ENCODE results near the gene CEP57. TPM values are rescaled to one million over a fixed set of nuclear protein-coding genes. Genes with fewer than 3 reads are reported as not detected.

Gene CEP57
- polyA plus RNA-seq (2013): 98.2 TPM

DNA sequence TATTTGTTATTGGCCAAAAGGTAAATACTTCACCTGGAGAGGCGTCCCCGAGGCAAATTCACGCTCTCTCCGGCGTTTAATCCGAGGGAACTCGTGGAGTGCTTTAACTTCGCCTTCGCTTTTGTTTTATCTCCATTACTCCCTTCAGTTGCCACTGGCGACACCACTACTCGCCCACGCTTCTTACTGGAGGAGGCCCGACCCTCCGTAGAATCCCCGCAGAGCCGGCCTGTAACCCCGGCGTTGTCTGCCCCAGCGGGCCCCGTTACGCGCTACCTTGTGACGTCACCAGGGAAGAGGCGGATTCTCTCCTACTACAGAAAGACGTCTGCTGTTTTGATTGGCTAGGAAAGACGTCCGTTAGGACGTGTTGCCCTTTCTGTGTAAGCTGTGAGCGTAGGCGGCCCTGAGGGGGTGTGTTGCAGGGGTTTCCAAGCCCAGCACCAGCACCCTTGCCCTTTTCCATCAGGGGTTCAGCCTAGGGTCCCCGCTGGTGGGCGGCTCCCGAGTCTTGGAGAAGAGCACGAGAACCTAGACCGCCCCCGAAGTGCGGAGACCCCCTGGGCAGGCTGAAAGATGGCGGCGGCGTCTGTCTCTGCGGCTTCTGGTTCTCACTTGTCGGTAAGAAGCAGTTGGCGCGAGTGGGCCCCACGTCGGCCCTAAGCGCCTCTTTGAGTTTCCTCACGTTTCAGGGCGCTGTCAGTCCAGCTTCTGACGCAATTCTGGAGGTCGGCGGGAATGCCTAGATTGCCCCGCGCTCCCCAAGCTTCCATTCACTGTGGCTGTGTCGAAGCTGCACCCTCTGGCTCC lies at the start of gene CEP57:
TSS of gene CEP57 (plus strand) at position 376 of the 810 bp plus-strand sequence. CDS start at position 577, 201 bp downstream.
- peak; percentile 97 to 98 (median 98) for DNase-seq
- POLR2A ChIA-PET: interaction anchor here (0.9 to 1.7 kb wide), 2 partner anchors 640 to 864 kb away, joined by 4 to 5 read pairs; no protein-coding TSS in a partner anchor
- Histone ChIP-seq H3K4me1 (ENCODE audit: control extremely low read depth in 1 of 4, control insufficient read depth in 4 of 4, insufficient read depth in 4 of 4, low read length in 3 of 4) (peaks cover 15 to 30% (median 22%) of the 10 kb centered on the region in 4 experiments), H3K4me3 (ENCODE audit: control insufficient read depth in 1 of 7, extremely low read depth in 1 of 7, insufficient read depth in 4 of 7, low read depth in 2 of 7, low read length in 6 of 7) (peak within 1 kb of the TSS; percentile 80 to 98 (median 93)), H3K9me3 (ENCODE audit: control extremely low read depth in 1 of 5, control insufficient read depth in 4 of 5, insufficient read depth in 2 of 5, low read depth in 1 of 5, low read length in 4 of 5) (no peaks in the 10 kb centered on the region), H3K27me3 (replicated peaks in 2 of 5; ENCODE audit: control insufficient read depth in 4 of 5, insufficient read depth in 5 of 5, low read length in 4 of 5) (no peaks in the 10 kb centered on the region), H3K36me3 (ENCODE audit: control insufficient read depth in 4 of 4, insufficient read depth in 4 of 4, low read length in 3 of 4) (peaks cover under 1 to 15% (median 7%) of the 10 kb centered on the region in 4 experiments), H3K27ac (ENCODE audit: insufficient read depth in 1 of 2, low read depth in 1 of 2, low read length in 2 of 2, poor library complexity in 1 of 2, severe bottlenecking in 2 of 2) (peak within 1 kb of the TSS; percentile 99 to 100)
- WGBS (ENCODE audit: insufficient coverage): under 1% methylated on average over 54 of the region's 55 CpGs
- CTCF ChIA-PET: interaction anchor here (1.1 to 3.4 kb wide), 6 partner anchors 9 to 640 kb away, joined by 3 to 21 read pairs (median 4); no protein-coding TSS in a partner anchor

DNA sequence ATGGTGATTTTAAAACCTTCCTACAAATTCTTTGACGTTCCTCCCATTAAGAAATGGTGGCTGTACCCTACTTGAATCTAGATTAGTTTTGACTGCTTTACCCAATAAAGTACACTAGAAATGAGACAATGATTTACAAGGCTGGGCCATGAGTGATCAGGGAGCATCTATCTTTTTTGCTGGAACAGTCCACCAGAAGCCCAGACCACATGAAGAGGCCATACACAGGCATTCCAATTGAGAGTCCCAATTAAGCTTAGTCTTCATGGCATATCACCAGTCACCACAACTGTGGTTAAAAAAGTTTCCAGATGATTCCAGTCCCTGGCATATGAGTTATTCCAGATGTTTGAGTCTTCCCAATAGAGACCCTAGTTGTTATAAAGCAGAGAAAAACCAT lies 40.2 kb upstream of the CEP57 start:
- no peaks in the 10 kb centered on the region for H3K36me3 ChIP-seq (ENCODE audit: control insufficient read depth in 4 of 4, insufficient read depth in 4 of 4, low read length in 3 of 4)
- no peak for DNase-seq
- H3K27me3 ChIP-seq (replicated peaks in 2 of 5; ENCODE audit: control insufficient read depth in 4 of 5, insufficient read depth in 5 of 5, low read length in 4 of 5): no peaks in the 10 kb centered on the region
- H3K4me3 ChIP-seq (ENCODE audit: control insufficient read depth in 1 of 7, extremely low read depth in 1 of 7, insufficient read depth in 4 of 7, low read depth in 2 of 7, low read length in 6 of 7): no peak overlapping the region
- H3K9me3 ChIP-seq (ENCODE audit: control extremely low read depth in 1 of 5, control insufficient read depth in 4 of 5, insufficient read depth in 2 of 5, low read depth in 1 of 5, low read length in 4 of 5): peaks cover 0 to 4% (median 0%) of the 10 kb centered on the region in 5 experiments
- H3K27ac ChIP-seq (ENCODE audit: insufficient read depth in 1 of 2, low read depth in 1 of 2, low read length in 2 of 2, poor library complexity in 1 of 2, severe bottlenecking in 2 of 2): no peak overlapping the region
- no CpG with 5 or more reads among the region's 1 CpG for WGBS (ENCODE audit: insufficient coverage)
- ChIA-PET CTCF (interaction anchor here (0.8 to 1.2 kb wide), 2 partner anchors 13 to 14 kb away, joined by 3 read pairs; no protein-coding TSS in a partner anchor), POLR2A (no interaction called here)
- no peaks in the 10 kb centered on the region for H3K4me1 ChIP-seq (ENCODE audit: control extremely low read depth in 1 of 4, control insufficient read depth in 4 of 4, insufficient read depth in 4 of 4, low read length in 3 of 4)

DNA sequence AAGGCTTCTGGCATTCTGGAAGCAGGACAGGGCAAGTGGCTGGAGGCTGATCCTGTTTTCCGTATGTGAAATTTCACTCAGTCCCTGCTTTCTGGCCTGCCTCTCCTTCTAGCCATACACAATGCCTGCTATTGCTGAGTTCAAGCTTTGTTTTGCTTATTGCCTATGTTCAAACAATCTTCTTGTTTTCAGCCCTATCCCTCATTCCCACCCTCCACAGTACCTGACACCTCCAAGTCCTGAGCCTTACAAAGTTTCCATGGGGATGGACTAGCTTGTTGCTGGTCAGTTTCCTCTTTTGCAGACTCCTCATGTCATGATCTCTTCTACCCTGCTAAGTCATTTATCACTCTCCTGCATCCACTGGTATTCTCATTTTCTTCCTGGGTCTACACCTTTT lies 38.8 kb upstream of the CEP57 start:
- CTCF ChIA-PET: interaction anchor here (1.1 to 2.0 kb wide), 2 partner anchors 13 to 15 kb away, joined by 3 to 5 read pairs; no protein-coding TSS in a partner anchor
- no peak for DNase-seq
- Histone ChIP-seq H3K27ac (ENCODE audit: insufficient read depth in 1 of 2, low read depth in 1 of 2, low read length in 2 of 2, poor library complexity in 1 of 2, severe bottlenecking in 2 of 2) (no peak overlapping the region), H3K4me3 (ENCODE audit: control insufficient read depth in 1 of 7, extremely low read depth in 1 of 7, insufficient read depth in 4 of 7, low read depth in 2 of 7, low read length in 6 of 7) (no peak overlapping the region), H3K27me3 (replicated peaks in 2 of 5; ENCODE audit: control insufficient read depth in 4 of 5, insufficient read depth in 5 of 5, low read length in 4 of 5) (no peaks in the 10 kb centered on the region), H3K36me3 (ENCODE audit: control insufficient read depth in 4 of 4, insufficient read depth in 4 of 4, low read length in 3 of 4) (no peaks in the 10 kb centered on the region), H3K9me3 (ENCODE audit: control extremely low read depth in 1 of 5, control insufficient read depth in 4 of 5, insufficient read depth in 2 of 5, low read depth in 1 of 5, low read length in 4 of 5) (no peaks in the 10 kb centered on the region), H3K4me1 (ENCODE audit: control extremely low read depth in 1 of 4, control insufficient read depth in 4 of 4, insufficient read depth in 4 of 4, low read length in 3 of 4) (no peaks in the 10 kb centered on the region)
- WGBS (ENCODE audit: insufficient coverage): 100% methylated on average over 1 of the region's 1 CpG
- POLR2A ChIA-PET: no interaction called here

DNA sequence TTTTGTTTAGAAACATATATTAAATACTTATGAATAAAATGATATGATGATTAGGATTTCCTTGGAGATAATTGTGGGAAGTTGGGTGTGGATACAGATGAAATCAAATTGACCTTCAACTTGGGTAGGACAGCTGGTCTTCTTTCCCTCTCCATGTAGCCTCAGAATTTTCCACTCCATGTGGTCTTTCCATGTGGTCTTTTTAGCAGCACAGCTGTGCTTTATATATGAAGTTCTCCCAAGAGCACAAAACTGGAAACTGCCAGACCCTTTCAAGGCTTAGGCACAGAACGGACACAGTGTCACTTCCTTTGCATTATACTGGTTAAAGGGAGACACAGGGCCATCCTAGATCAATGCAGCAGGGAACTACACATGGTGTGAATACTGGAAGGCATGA lies 29.4 kb upstream of the CEP57 start:
- 100% methylated on average over 1 of the region's 1 CpG for WGBS (ENCODE audit: insufficient coverage)
- no peaks in the 10 kb centered on the region for H3K27me3 ChIP-seq (replicated peaks in 2 of 5; ENCODE audit: control insufficient read depth in 4 of 5, insufficient read depth in 5 of 5, low read length in 4 of 5)
- no peaks in the 10 kb centered on the region for H3K9me3 ChIP-seq (ENCODE audit: control extremely low read depth in 1 of 5, control insufficient read depth in 4 of 5, insufficient read depth in 2 of 5, low read depth in 1 of 5, low read length in 4 of 5)
- no peak for DNase-seq
- H3K4me1 ChIP-seq (ENCODE audit: control extremely low read depth in 1 of 4, control insufficient read depth in 4 of 4, insufficient read depth in 4 of 4, low read length in 3 of 4): peaks cover 4 to 13% (median 6%) of the 10 kb centered on the region in 4 experiments
- POLR2A ChIA-PET: no interaction called here
- H3K4me3 ChIP-seq (ENCODE audit: control insufficient read depth in 1 of 7, extremely low read depth in 1 of 7, insufficient read depth in 4 of 7, low read depth in 2 of 7, low read length in 6 of 7): no peak overlapping the region
- CTCF ChIA-PET: interaction anchor here (0.6 to 17.8 kb wide), 7 partner anchors 20 to 602 kb away, joined by 3 to 277 read pairs (median 4); no protein-coding TSS in a partner anchor
- H3K36me3 ChIP-seq (ENCODE audit: control insufficient read depth in 4 of 4, insufficient read depth in 4 of 4, low read length in 3 of 4): no peaks in the 10 kb centered on the region
- no peak overlapping the region for H3K27ac ChIP-seq (ENCODE audit: insufficient read depth in 1 of 2, low read depth in 1 of 2, low read length in 2 of 2, poor library complexity in 1 of 2, severe bottlenecking in 2 of 2)

DNA sequence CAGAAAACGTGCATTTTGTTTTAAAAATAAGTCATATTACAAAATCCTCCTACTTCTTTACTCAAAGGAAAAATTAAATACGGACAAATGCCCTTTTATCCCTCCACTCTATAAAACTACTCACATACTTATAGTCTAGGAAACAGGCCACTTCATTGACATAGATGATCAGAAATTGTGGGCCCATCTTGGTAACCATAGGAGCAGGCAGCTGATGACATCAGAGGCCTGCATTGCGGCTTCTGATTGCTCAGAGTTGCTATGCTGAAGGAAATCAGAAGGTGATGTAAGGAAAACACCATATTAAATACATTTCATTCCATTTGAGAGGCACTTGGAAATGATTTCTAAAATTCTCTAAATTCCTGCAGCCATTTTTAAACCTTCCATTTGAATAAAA lies 27.8 kb upstream of the CEP57 start:
- Histone ChIP-seq H3K36me3 (ENCODE audit: control insufficient read depth in 4 of 4, insufficient read depth in 4 of 4, low read length in 3 of 4) (no peaks in the 10 kb centered on the region), H3K27me3 (replicated peaks in 2 of 5; ENCODE audit: control insufficient read depth in 4 of 5, insufficient read depth in 5 of 5, low read length in 4 of 5) (no peaks in the 10 kb centered on the region), H3K4me1 (ENCODE audit: control extremely low read depth in 1 of 4, control insufficient read depth in 4 of 4, insufficient read depth in 4 of 4, low read length in 3 of 4) (peaks cover 4 to 16% (median 9%) of the 10 kb centered on the region in 4 experiments), H3K4me3 (ENCODE audit: control insufficient read depth in 1 of 7, extremely low read depth in 1 of 7, insufficient read depth in 4 of 7, low read depth in 2 of 7, low read length in 6 of 7) (no peak overlapping the region), H3K9me3 (ENCODE audit: control extremely low read depth in 1 of 5, control insufficient read depth in 4 of 5, insufficient read depth in 2 of 5, low read depth in 1 of 5, low read length in 4 of 5) (no peaks in the 10 kb centered on the region), H3K27ac (ENCODE audit: insufficient read depth in 1 of 2, low read depth in 1 of 2, low read length in 2 of 2, poor library complexity in 1 of 2, severe bottlenecking in 2 of 2) (no peak overlapping the region)
- DNase-seq: no peak
- ChIA-PET CTCF (interaction anchor here (1.0 to 17.8 kb wide), 11 partner anchors 25 to 1139 kb away, joined by 3 to 277 read pairs (median 4); no protein-coding TSS in a partner anchor), POLR2A (no interaction called here)
- 100% methylated on average over 2 of the region's 3 CpGs for WGBS (ENCODE audit: insufficient coverage)

DNA sequence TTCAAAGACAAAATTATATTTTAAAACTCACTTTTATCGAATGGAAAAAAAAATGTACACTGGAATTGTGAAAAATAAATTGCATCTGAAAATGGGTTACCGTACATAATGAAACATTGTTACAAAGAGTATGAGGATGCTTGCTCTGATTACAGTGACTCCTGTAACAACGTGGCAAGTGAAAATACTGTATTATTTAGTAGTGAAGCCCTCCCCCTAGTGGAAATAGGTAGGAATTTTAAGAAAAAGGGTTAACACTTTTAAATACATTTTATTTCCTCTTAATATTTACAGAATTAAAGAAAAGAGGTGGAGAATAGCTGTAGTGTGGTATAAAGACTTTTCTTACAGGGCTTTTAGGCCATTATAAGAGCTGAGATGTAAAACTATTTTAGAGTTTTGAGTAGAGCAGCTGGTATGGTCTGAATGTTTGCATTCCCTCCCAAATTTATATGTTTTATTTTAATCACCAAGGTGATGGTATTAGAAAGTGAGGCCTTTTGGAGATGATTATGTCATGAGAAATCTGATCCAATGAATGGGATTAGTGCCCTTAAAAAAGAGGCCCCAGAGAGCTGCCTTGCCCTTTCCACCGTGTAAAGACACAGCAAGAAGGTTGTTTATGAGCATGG lies 25.9 kb upstream of the CEP57 start:
- 13% methylated on average over 1 of the region's 4 CpGs for WGBS (ENCODE audit: insufficient coverage)
- CTCF ChIA-PET: interaction anchor here (0.7 to 17.8 kb wide), 17 partner anchors 9 to 698 kb away, joined by 3 to 277 read pairs (median 3); partner anchors contain the start of genes SESN3 and SRSF8
- POLR2A ChIA-PET: no interaction called here
- peak; percentile 65 to 87 (median 84) for DNase-seq
- no peaks in the 10 kb centered on the region for H3K27me3 ChIP-seq (replicated peaks in 2 of 5; ENCODE audit: control insufficient read depth in 4 of 5, insufficient read depth in 5 of 5, low read length in 4 of 5)
- no peak overlapping the region for H3K27ac ChIP-seq (ENCODE audit: insufficient read depth in 1 of 2, low read depth in 1 of 2, low read length in 2 of 2, poor library complexity in 1 of 2, severe bottlenecking in 2 of 2)
- no peaks in the 10 kb centered on the region for H3K9me3 ChIP-seq (ENCODE audit: control extremely low read depth in 1 of 5, control insufficient read depth in 4 of 5, insufficient read depth in 2 of 5, low read depth in 1 of 5, low read length in 4 of 5)
- peaks cover 4 to 17% (median 11%) of the 10 kb centered on the region in 4 experiments for H3K4me1 ChIP-seq (ENCODE audit: control extremely low read depth in 1 of 4, control insufficient read depth in 4 of 4, insufficient read depth in 4 of 4, low read length in 3 of 4)
- no peak overlapping the region for H3K4me3 ChIP-seq (ENCODE audit: control insufficient read depth in 1 of 7, extremely low read depth in 1 of 7, insufficient read depth in 4 of 7, low read depth in 2 of 7, low read length in 6 of 7)
- peaks cover 0 to 8% (median 5%) of the 10 kb centered on the region in 4 experiments for H3K36me3 ChIP-seq (ENCODE audit: control insufficient read depth in 4 of 4, insufficient read depth in 4 of 4, low read length in 3 of 4)
